Endothelial cell of umbilical vein (primary cell): ENCODE measurements around the gene GPD2. TPM values are rescaled to one million over a fixed set of nuclear protein-coding genes. Genes with fewer than 3 reads are reported as not detected.

Source experiments
- BruUV-seq: library from RNA; stranded (reverse); fragments of 400-500 nt; replicated peaks from 2 replicates; lab custom pipeline; 2021; lab: Mats Ljungman, UMichigan
- CTCF ChIA-PET: fragments of 300-600, 350-600 bp; sonication (Branson Sonifier 250); formaldehyde crosslinking; loops from one replicate; lab custom pipeline; 2021; ENCODE audit warnings: antibody characterized with exemption, inconsistent platforms; lab: Charles Lee
- POLR2A ChIA-PET: fragments of 300-600, 350-600 bp; sonication (Branson Sonifier 250); formaldehyde crosslinking; loops from one replicate; lab custom pipeline; 2021; ENCODE audit warnings: antibody characterized with exemption, inconsistent platforms; lab: Charles Lee
- DNase-seq: peaks from one replicate; pipeline ENCODE4 v3.0.0-alpha.2; 2011; ENCODE audit warnings: low read depth, low spot score
- FAIRE-seq: peaks from 2 replicates; lab custom pipeline; 2011; peaks lifted over from hg19 to GRCh38; lab: Jason Lieb, UNC
- H2AFZ ChIP-seq: 2 replicates; pipeline ENCODE4 v1.6.0; 2012; ENCODE audit warnings: low read depth, low read length, control low read depth, inconsistent platforms
- H3K27ac ChIP-seq: 2 replicates; pipeline ENCODE4 v1.5.1; 2011; ENCODE audit warnings: low read depth, mild to moderate bottlenecking, control low read depth, low read length, moderate library complexity; ENCODE audit not compliant: insufficient read depth
- H3K27me3 ChIP-seq, 2 experiments: 2 replicates each; pipeline versions ENCODE4 v1.6.0 to v1.6.1; 2011; ENCODE audit warnings: low read length in 2 of 2, mixed read lengths in 1 of 2; ENCODE audit not compliant: control insufficient read depth in 2 of 2, insufficient read depth in 2 of 2
- H3K36me3 ChIP-seq, 2 experiments: 2 replicates in 1 of 2; 3 replicates in 1 of 2; pipeline ENCODE4 v1.5.1; 2011; ENCODE audit warnings: low read length in 2 of 2, mild to moderate bottlenecking in 1 of 2, moderate library complexity in 1 of 2; ENCODE audit not compliant: control insufficient read depth in 2 of 2, insufficient read depth in 2 of 2; ENCODE audit errors: extremely low read depth in 1 of 2
- H3K4me1 ChIP-seq: 3 replicates; pipeline ENCODE4 v1.5.1; 2011; ENCODE audit warnings: mild to moderate bottlenecking, low read length; ENCODE audit not compliant: control insufficient read depth, insufficient read depth; ENCODE audit errors: extremely low read depth
- H3K4me2 ChIP-seq: 2 replicates; pipeline ENCODE4 v1.6.1; 2011; ENCODE audit warnings: low read length, control low read depth, mixed read lengths; ENCODE audit not compliant: insufficient read depth
- H3K4me3 ChIP-seq, 3 experiments: fragments of 200-600 bp in 1 of 3; sonication (generic), shearing (Covaris generic) in 1 of 3; replicated peaks in 1 of 3; 2 replicates each; pipeline ENCODE4 v1.5.1; 2011 to 2016; ENCODE audit warnings: control low read depth in 3 of 3, low read length in 3 of 3, mild to moderate bottlenecking in 2 of 3, inconsistent platforms in 1 of 3, low read depth in 1 of 3, moderate library complexity in 1 of 3; ENCODE audit not compliant: insufficient read depth in 1 of 3
- H3K79me2 ChIP-seq: 2 replicates; pipeline ENCODE4 v1.6.0; 2012; ENCODE audit warnings: low read length, inconsistent platforms; ENCODE audit not compliant: control insufficient read depth, insufficient read depth
- H3K9ac ChIP-seq: replicated peaks from 2 replicates; pipeline ENCODE3; 2011; ENCODE audit warnings: low read length, control low read depth; ENCODE audit not compliant: insufficient read depth; ENCODE audit errors: extremely low read depth
- H3K9me1 ChIP-seq: replicated peaks from 3 replicates; pipeline ENCODE4 v1.6.0; 2011; ENCODE audit warnings: mild to moderate bottlenecking, low read length; ENCODE audit not compliant: control insufficient read depth, insufficient read depth; ENCODE audit errors: extremely low read depth
- H3K9me3 ChIP-seq: replicated peaks from 2 replicates; pipeline ENCODE4 v1.5.1; 2012; ENCODE audit warnings: low read length, inconsistent platforms; ENCODE audit not compliant: control insufficient read depth, insufficient read depth
- H4K20me1 ChIP-seq: replicated peaks from 2 replicates; pipeline ENCODE3; 2011; ENCODE audit warnings: mild to moderate bottlenecking, low read length; ENCODE audit not compliant: control insufficient read depth, insufficient read depth; ENCODE audit errors: extremely low read depth
- CTCF ChIP-seq, 2 donors: IDR thresholded peaks; 1 replicate in 1 of 2; 2 replicates in 1 of 2; pipeline ENCODE4 v1.5.1; 2011; ENCODE audit warnings: low read length in 2 of 2, mild to moderate bottlenecking in 2 of 2, moderate library complexity in 2 of 2, control low read depth in 1 of 2, inconsistent platforms in 1 of 2, low read depth in 1 of 2; ENCODE audit not compliant: insufficient read depth in 1 of 2; ENCODE audit errors: extremely low read depth in 1 of 2
- EZH2 ChIP-seq: IDR thresholded peaks from 2 replicates; pipeline ENCODE4 v1.6.1; 2012; ENCODE audit warnings: borderline replicate concordance, low read depth, mild to moderate bottlenecking, moderate library complexity, low read length, inconsistent platforms; ENCODE audit not compliant: severe bottlenecking
- FOS ChIP-seq: IDR thresholded peaks from 2 replicates; pipeline ENCODE4 v1.6.1; 2011; ENCODE audit warnings: mild to moderate bottlenecking, low read length, moderate library complexity, borderline replicate concordance; ENCODE audit not compliant: insufficient read depth
- GATA2 ChIP-seq: IDR thresholded peaks from 2 replicates; pipeline ENCODE4 v1.7.0; 2011; ENCODE audit warnings: low read depth, mild to moderate bottlenecking, moderate library complexity, mixed read lengths, low read length; ENCODE audit not compliant: insufficient read length, insufficient read depth
- JUN ChIP-seq: IDR thresholded peaks from 2 replicates; pipeline ENCODE4 v1.6.1; 2011; ENCODE audit warnings: borderline replicate concordance, low read depth; ENCODE audit not compliant: insufficient read length, insufficient read depth
- MAX ChIP-seq: IDR thresholded peaks from 2 replicates; pipeline ENCODE4 v1.6.1; 2011; ENCODE audit not compliant: insufficient read depth, insufficient read length
- MYC ChIP-seq: IDR thresholded peaks from one replicate; pipeline ENCODE4 v1.6.1; 2011; ENCODE audit warnings: mild to moderate bottlenecking, low read depth, low read length
- POLR2A ChIP-seq: IDR thresholded peaks from 2 replicates; pipeline ENCODE4 v1.6.1; 2012; ENCODE audit warnings: low read depth, mild to moderate bottlenecking, control low read depth, low read length
- POLR2AphosphoS5 ChIP-seq: IDR thresholded peaks from 2 replicates; pipeline ENCODE4 v1.6.1; 2012; ENCODE audit warnings: low read depth, mild to moderate bottlenecking, control low read depth, low read length, moderate library complexity; ENCODE audit not compliant: insufficient read depth
- dilution Hi-C: fragments of 300-500 bp; cut with MboI; formaldehyde crosslinking; loops from one replicate; pipeline ENCODE4 v1.15.0; 2019; ENCODE audit warnings: low sequenced_read_pairs; ENCODE audit not compliant: extremely low pct_ligation_motif_present
- intact Hi-C: fragments of 100-400 bp; cut with micrococcal nuclease; formaldehyde crosslinking; loops from one replicate; pipeline ENCODE4 v1.10.0; 2022
- polyA plus RNA-seq, 4 experiments: library from polyadenylated mRNA; depleted of rRNA in 3 of 4; stranded (reverse) in 3 of 4; unstranded in 1 of 4; fragments of >200 nt; gene quantifications; 2 replicates each; pipeline versions ENCODE4 v1.2.1 to v1.2.3, GENCODE V29; 2011 to 2012; ENCODE audit warnings: missing spikeins in 1 of 4
- total RNA-seq: library from RNA; stranded (reverse); gene quantifications from 2 replicates; pipeline ENCODE4 v1.2.3, GENCODE V29; 2021

Gene GPD2
- total and polyA plus RNA-seq, 2 donors (not counting 3 experiments of a cell fraction or from before 2014, with no cell fraction given): 6.6 to 37.0 TPM

GRCh38 chr2:156411835-156412234, 24.3 kb upstream of the GPD2 start:
- no peaks in the 10 kb centered on the region for H4K20me1 ChIP-seq
- no peak overlapping the region for H3K4me3 ChIP-seq
- H3K9ac ChIP-seq: no peak overlapping the region
- H3K27me3 ChIP-seq: peaks cover 4 to 11% of the 10 kb centered on the region in 2 experiments
- H3K4me2 ChIP-seq: no peak overlapping the region
- FAIRE-seq (no peak), DNase-seq (no peak)
- no peaks in the 10 kb centered on the region for H3K79me2 ChIP-seq
- H3K9me1 ChIP-seq: no peaks in the 10 kb centered on the region
- ChIA-PET POLR2A (no interaction called here), CTCF (no interaction called here)
- no TSS peak for BruUV-seq
- intact Hi-C loops (no loop called here), dilution Hi-C loops (no loop called here)
- no peaks in the 10 kb centered on the region for H3K9me3 ChIP-seq
- H3K36me3 ChIP-seq: no peaks in the 10 kb centered on the region
- H3K4me1 ChIP-seq: no peaks in the 10 kb centered on the region
- TF ChIP-seq JUN (no peak), POLR2A (no peak), FOS (no peak), MAX (no peak), EZH2 (no peak), POLR2AphosphoS5 (no peak), CTCF (IDR thresholded peaks at IDR 0.05; ENCODE audit: extremely low read depth in 1 of 2, insufficient read depth in 1 of 2, low read depth in 1 of 2, low read length in 2 of 2) (no peak), GATA2 (no peak), MYC (no peak)
- H3K27ac ChIP-seq: no peak overlapping the region
- H2AFZ ChIP-seq: no peak overlapping the region
